K562 (cell line): ENCODE results near the gene SLC25A26. TPM values are rescaled to one million over a fixed set of nuclear protein-coding genes. Genes with fewer than 3 reads are reported as not detected.

Experiments used
- CSDE1 ChIP-seq, 2 experiments: fragments of 450-650 bp; IDR thresholded peaks; 2 replicates each; pipeline ENCODE4 v1.6.1; 2016; ENCODE audit warnings: mild to moderate bottlenecking in 1 of 2
- DMBX1 ChIP-seq: fragments of 250-450 bp; sonication (Bioruptor Pico); IDR thresholded peaks from 2 replicates; pipeline ENCODE4 v1.8.0; 2022; ENCODE audit warnings: inconsistent platforms, mild to moderate bottlenecking, moderate library complexity, borderline replicate concordance
- GABPA ChIP-seq: fragments of 200-800 bp; sonication (Bioruptor generic); conservative IDR thresholded peaks from 2 replicates; pipeline ENCODE4 v1.6.1; 2016; ENCODE audit warnings: low read depth, missing genetic modification characterization, missing compliant biosample characterization
- HDAC6 ChIP-seq: IDR thresholded peaks from 2 replicates; pipeline ENCODE4 v1.6.1; 2012; ENCODE audit warnings: low read depth, mild to moderate bottlenecking, control low read depth, inconsistent platforms, low read length, moderate library complexity
- HEY1 ChIP-seq: fragments of 250-450 bp; sonication (Bioruptor Pico); IDR thresholded peaks from 2 replicates; pipeline ENCODE4 v1.5.0; 2020; ENCODE audit warnings: mild to moderate bottlenecking, moderate library complexity, borderline replicate concordance
- MAFG ChIP-seq: fragments of 450-650 bp; conservative IDR thresholded peaks from 2 replicates; pipeline ENCODE4 v1.6.1; 2016; ENCODE audit warnings: missing genetic modification characterization, missing compliant biosample characterization
- NFE2L1 ChIP-seq: fragments of 450-650 bp; IDR thresholded peaks from 2 replicates; pipeline ENCODE4 v1.6.1; 2016; ENCODE audit warnings: missing genetic modification characterization, low read depth, mild to moderate bottlenecking, missing compliant biosample characterization, moderate library complexity, borderline replicate concordance
- PHF20 ChIP-seq: fragments of 450-650 bp; IDR thresholded peaks from 2 replicates; pipeline ENCODE4 v1.6.1; 2018; ENCODE audit not compliant: partially characterized antibody
- RBM14 ChIP-seq: fragments of 200-400 bp; formaldehyde crosslinking; IDR thresholded peaks from 2 replicates; pipeline ENCODE4 v1.6.1; 2018; ENCODE audit warnings: low read depth, mild to moderate bottlenecking, low read length, moderate library complexity, borderline replicate concordance; ENCODE audit not compliant: insufficient read depth
- RHOXF2B ChIP-seq: fragments of 250-450 bp; sonication (Bioruptor Pico); conservative IDR thresholded peaks from 2 replicates; pipeline ENCODE4 v1.5.1; 2021
- TRIM24 ChIP-seq, 2 experiments: fragments of 450-650 bp; IDR thresholded peaks; 2 replicates each; pipeline ENCODE4 v1.6.1; 2016
- ZNF175 ChIP-seq: fragments of 200-800 bp; sonication (Bioruptor generic); IDR thresholded peaks from 2 replicates; pipeline ENCODE4 v1.6.1; 2016; ENCODE audit warnings: low read depth, mild to moderate bottlenecking, missing genetic modification characterization, missing compliant biosample characterization
- ZNF583 ChIP-seq: fragments of 250-450 bp; sonication (Bioruptor Pico); IDR thresholded peaks from 2 replicates; pipeline ENCODE4 v1.4.0; 2020
- ZNF584 ChIP-seq: fragments of 200-800 bp; sonication (Bioruptor generic); IDR thresholded peaks from 2 replicates; pipeline ENCODE4 v1.6.1; 2016; ENCODE audit warnings: low read depth, mild to moderate bottlenecking, missing genetic modification characterization, missing compliant biosample characterization
- ZSCAN32 ChIP-seq: fragments of 450-650 bp; formaldehyde crosslinking; IDR thresholded peaks from 2 replicates; pipeline ENCODE4 v1.4.0; 2020; ENCODE audit warnings: mild to moderate bottlenecking, moderate library complexity
- polyA plus RNA-seq, 8 experiments: library from polyadenylated mRNA; depleted of rRNA in 4 of 8; stranded (reverse) in 5 of 8; unstranded in 3 of 8; fragments of >200 nt; fragmentation: Nextera tagmentation in 2 of 8; fragmentation: Illumina TruSeq in 1 of 8; extraction: Ambion mirVana in 2 of 8; extraction: Trizol in 1 of 8; gene quantifications; 2 replicates each; pipeline versions ENCODE4 v1.2.1 to v1.2.3, GENCODE V29; 2011 to 2014; ENCODE audit warnings: inconsistent platforms in 1 of 8, missing spikeins in 1 of 8
- total RNA-seq, 7 experiments: library from RNA; depleted of rRNA in 6 of 7; stranded (reverse); fragments of >200 nt in 6 of 7; fragmentation: Illumina TruSeq in 2 of 7; extraction: Trizol in 2 of 7; gene quantifications; 2 replicates each; pipeline versions ENCODE4 v1.2.1 to v1.2.3, GENCODE V29; 2011 to 2021; ENCODE audit warnings: low replicate concordance in 1 of 7
- TF ChIP-seq, protein P1 (sequence below), 2 experiments: fragments of 450-650 bp; IDR thresholded peaks; 2 replicates each; pipeline ENCODE4 v1.6.1; 2016; ENCODE audit warnings: mild to moderate bottlenecking in 2 of 2, borderline replicate concordance in 1 of 2, low read depth in 1 of 2, moderate library complexity in 1 of 2
- TF ChIP-seq, protein P2 (sequence below): fragments of 450-650 bp; IDR thresholded peaks from 2 replicates; pipeline ENCODE4 v1.7.1; 2018; ENCODE audit warnings: mild to moderate bottlenecking, low read depth; ENCODE audit not compliant: partially characterized antibody

The SLC25A26 gene
- total and polyA plus RNA-seq, 9 of the 15 experiments (the other 6 are each of a cell fraction or from before 2014, with no cell fraction given) = 7.2 to 29.1 (median 12.6) TPM

DNA sequence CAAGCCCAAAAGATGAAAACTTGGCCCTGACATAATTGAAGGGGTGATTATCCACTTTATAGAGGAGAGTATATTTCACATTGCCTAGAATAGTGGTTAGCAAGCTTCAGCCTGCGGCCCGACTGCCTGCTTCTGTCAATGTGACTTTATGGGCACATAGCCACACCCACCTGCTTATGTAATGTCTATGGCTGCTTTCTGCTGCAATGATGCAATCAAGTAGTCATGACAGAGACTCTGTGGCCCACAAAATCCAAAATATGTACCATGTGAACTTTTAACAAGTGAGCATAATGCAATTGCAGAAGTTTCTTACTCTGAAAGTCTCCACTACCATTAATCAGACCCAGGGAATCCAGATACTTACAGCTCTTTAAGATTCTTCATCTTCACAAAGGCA is 176.9 kb downstream of the SLC25A26 start (continued):
- TF ChIP-seq, protein P1, sequence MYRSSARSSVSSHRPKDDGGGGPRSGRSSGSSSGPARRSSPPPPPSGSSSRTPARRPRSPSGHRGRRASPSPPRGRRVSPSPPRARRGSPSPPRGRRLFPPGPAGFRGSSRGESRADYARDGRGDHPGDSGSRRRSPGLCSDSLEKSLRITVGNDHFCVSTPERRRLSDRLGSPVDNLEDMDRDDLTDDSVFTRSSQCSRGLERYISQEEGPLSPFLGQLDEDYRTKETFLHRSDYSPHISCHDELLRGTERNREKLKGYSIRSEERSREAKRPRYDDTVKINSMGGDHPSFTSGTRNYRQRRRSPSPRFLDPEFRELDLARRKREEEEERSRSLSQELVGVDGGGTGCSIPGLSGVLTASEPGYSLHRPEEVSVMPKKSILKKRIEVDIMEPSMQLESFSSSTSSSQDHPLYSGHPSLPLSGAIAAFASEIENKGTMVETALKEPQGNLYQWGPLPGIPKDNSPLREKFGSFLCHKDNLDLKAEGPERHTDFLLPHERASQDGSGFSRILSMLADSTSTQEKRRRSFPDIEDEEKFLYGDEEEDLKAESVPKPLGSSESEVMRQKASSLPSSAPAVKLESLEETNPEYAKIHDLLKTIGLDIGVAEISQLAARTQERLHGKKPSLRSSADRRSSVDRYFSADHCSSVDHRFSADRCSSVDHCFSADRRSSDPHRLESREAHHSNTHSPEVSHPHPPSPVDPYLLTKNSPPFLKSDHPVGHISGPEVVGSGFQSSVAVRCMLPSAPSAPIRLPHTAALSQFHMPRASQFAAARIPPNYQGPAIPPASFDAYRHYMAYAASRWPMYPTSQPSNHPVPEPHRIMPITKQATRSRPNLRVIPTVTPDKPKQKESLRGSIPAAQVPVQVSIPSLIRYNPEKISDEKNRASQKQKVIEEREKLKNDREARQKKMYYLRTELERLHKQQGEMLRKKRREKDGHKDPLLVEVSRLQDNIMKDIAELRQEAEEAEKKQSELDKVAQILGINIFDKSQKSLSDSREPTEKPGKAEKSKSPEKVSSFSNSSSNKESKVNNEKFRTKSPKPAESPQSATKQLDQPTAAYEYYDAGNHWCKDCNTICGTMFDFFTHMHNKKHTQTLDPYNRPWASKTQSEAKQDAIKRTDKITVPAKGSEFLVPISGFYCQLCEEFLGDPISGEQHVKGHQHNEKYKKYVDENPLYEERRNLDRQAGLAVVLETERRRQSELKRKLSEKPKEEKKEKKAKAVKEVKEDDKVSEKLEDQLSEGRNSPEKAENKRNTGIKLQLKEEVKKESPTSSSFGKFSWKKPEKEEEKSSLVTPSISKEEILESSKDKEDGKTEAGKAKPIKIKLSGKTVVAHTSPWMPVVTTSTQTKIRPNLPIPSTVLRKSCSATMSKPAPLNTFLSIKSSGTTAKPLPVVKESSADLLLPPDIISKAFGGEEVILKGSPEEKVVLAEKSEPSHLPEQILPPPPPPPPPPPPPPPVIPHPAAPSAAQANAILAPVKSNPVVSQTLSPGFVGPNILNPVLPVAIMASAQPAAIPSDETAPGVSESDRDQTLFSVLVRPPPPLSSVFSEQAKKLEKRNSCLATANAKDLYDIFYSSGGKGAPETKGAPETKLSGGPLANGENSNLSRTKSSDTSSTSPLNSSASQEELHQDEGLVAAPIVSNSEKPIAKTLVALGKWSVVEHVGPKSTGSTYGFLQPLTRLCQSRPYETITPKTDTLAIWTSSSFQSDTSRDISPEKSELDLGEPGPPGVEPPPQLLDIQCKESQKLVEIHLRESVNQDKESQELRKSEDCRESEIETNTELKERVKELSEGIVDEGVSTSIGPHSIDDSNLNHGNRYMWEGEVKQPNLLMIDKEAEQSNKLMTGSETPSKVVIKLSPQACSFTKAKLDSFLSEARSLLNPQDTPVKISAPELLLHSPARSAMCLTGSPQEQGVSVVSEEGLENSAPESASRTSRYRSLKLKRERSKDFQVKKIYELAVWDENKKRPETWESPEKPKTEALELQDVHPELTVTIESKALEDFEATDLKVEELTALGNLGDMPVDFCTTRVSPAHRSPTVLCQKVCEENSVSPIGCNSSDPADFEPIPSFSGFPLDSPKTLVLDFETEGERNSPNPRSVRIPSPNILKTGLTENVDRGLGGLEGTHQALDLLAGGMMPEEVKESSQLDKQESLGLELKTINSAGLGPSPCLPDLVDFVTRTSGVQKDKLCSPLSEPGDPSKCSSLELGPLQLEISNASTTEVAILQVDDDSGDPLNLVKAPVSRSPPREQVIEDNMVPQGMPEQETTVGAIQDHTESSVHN (IDR thresholded peaks at IDR 0.05; ENCODE audit: borderline replicate concordance in 1 of 2, low read depth in 1 of 2) = 0 out of 4 replicates have a peak, but pooled peaks of 1 of the 2 experiments have one; percentile 25
- TF ChIP-seq ZNF584 = peak; percentile 53; the same call in 1 of the 2 replicates
- TF ChIP-seq HEY1 (CRISPR knock-in tag) = no peak
- no peak for TF ChIP-seq NFE2L1 (tag)
- no peak for TF ChIP-seq GABPA
- no peak for TF ChIP-seq PHF20
- no peak for TF ChIP-seq RHOXF2B (CRISPR knock-in tag)
- peak; percentile 52; the same call in 1 of the 2 replicates for TF ChIP-seq ZSCAN32
- TF ChIP-seq, protein P2, sequence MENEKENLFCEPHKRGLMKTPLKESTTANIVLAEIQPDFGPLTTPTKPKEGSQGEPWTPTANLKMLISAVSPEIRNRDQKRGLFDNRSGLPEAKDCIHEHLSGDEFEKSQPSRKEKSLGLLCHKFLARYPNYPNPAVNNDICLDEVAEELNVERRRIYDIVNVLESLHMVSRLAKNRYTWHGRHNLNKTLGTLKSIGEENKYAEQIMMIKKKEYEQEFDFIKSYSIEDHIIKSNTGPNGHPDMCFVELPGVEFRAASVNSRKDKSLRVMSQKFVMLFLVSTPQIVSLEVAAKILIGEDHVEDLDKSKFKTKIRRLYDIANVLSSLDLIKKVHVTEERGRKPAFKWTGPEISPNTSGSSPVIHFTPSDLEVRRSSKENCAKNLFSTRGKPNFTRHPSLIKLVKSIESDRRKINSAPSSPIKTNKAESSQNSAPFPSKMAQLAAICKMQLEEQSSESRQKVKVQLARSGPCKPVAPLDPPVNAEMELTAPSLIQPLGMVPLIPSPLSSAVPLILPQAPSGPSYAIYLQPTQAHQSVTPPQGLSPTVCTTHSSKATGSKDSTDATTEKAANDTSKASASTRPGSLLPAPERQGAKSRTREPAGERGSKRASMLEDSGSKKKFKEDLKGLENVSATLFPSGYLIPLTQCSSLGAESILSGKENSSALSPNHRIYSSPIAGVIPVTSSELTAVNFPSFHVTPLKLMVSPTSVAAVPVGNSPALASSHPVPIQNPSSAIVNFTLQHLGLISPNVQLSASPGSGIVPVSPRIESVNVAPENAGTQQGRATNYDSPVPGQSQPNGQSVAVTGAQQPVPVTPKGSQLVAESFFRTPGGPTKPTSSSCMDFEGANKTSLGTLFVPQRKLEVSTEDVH = no peak
- 0 out of 2 replicates have a peak, but pooled peaks have one; percentile 24 for TF ChIP-seq ZNF175 (CRISPR knock-in tag)
- no peak for TF ChIP-seq HDAC6
- no peak for TF ChIP-seq MAFG
- peak; percentile 27; the same call in 1 of the 2 replicates for TF ChIP-seq DMBX1
- no peak for TF ChIP-seq CSDE1 (IDR thresholded peaks at IDR 0.05)
- TF ChIP-seq TRIM24 (IDR thresholded peaks at IDR 0.05) = peak; percentile 14 to 41; a peak in 2 of 4 replicates
- TF ChIP-seq RBM14 = no peak
- TF ChIP-seq ZNF583 = no peak
